ENCODE data around the gene MSS51. TPM values are rescaled to one million over a fixed set of nuclear protein-coding genes. Genes with fewer than 3 reads are reported as not detected.

MSS51 gene
- total RNA-seq, 1 donor from 2014 or later = 0.54 TPM

DNA sequence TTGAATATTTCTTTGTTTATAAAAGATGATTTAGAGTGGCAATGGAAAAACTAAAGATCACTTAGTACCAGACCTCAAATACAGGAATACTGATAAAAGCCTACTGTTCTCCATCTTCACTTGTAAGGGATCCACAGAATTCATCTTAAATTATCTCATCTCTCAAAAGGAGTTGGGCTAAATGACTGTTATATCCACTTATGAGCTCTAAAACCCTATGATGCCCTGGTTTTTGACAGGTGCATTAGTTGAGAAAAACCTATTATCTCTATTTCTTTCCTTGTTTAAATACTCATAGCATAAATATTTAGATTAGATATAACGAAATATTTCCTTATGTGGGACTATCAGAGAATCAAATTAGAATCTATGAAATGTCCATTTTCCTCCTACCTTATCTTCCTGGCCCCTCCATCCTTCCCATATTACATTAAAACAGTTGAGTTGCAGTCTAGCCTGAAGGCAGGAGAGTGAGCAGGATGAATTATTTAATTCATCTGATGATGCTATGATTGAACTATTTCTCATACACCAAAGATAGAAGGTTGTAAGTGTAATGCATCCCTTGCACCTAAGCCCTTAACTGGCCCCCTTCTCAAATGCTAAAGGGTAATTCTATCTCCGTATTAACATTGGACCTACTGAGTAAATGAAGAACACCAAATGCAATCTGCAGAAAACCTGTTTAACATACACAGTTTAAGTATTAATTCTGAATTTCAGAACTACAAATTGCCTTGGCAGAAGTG is 32.8 kb upstream of the MSS51 start:
- no peak for DNase-seq (ENCODE audit: low read depth)
- no peak overlapping the region for H3K4me3 ChIP-seq (ENCODE audit: low read depth, low read length)
- no peaks in the 10 kb centered on the region for H3K27me3 ChIP-seq (ENCODE audit: control insufficient read depth, insufficient read depth, low read length)
- H3K36me3 ChIP-seq (ENCODE audit: control insufficient read depth, insufficient read depth, low read length) = no peaks in the 10 kb centered on the region
- TF ChIP-seq CTCF (IDR thresholded peaks at IDR 0.05; ENCODE audit: insufficient read depth, low read length, poor library complexity, severe bottlenecking) = no peak

DNA sequence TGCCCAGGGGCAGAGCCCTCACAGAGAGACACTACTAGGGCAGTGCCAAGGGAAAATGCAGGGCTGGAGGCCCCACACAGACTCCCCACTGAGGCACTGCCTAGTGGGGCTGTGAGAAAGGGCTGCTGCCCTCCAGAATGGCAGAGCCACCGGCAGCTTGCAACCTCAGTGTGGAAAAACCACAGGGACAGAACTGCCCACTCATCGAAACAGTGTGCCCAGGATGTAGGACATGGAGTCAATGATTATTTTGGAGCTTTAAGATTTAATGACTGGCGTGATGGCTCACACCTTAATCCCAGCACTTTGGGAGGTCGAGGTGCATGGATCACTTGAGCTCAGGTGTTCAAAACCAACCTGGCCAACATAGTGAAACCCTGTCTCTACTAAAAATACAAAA is 27.5 kb upstream of the MSS51 start:
- Histone ChIP-seq H3K27me3 (ENCODE audit: control insufficient read depth, insufficient read depth, low read length) (no peaks in the 10 kb centered on the region), H3K4me3 (ENCODE audit: low read depth, low read length) (no peak overlapping the region), H3K36me3 (ENCODE audit: control insufficient read depth, insufficient read depth, low read length) (no peaks in the 10 kb centered on the region)
- no peak for TF ChIP-seq CTCF (IDR thresholded peaks at IDR 0.05; ENCODE audit: insufficient read depth, low read length, poor library complexity, severe bottlenecking)
- no peak for DNase-seq (ENCODE audit: low read depth)

- H3K27me3 ChIP-seq (ENCODE audit: control insufficient read depth, insufficient read depth, low read length) = no peaks in the 10 kb centered on the region
- H3K36me3 ChIP-seq (ENCODE audit: control insufficient read depth, insufficient read depth, low read length) = no peaks in the 10 kb centered on the region
- TF ChIP-seq CTCF (IDR thresholded peaks at IDR 0.05; ENCODE audit: insufficient read depth, low read length, poor library complexity, severe bottlenecking) = no peak
- H3K4me3 ChIP-seq (ENCODE audit: low read depth, low read length) = no peak overlapping the region
- DNase-seq (ENCODE audit: low read depth) = no peak
Measured at GRCh38 chr10:73459683-73460314, 26.4 kb upstream of the MSS51 start.

- DNase-seq (ENCODE audit: low read depth) = no peak
- no peaks in the 10 kb centered on the region for H3K27me3 ChIP-seq (ENCODE audit: control insufficient read depth, insufficient read depth, low read length)
- H3K4me3 ChIP-seq (ENCODE audit: low read depth, low read length) = no peak overlapping the region
- no peak for TF ChIP-seq CTCF (IDR thresholded peaks at IDR 0.05; ENCODE audit: insufficient read depth, low read length, poor library complexity, severe bottlenecking)
- no peaks in the 10 kb centered on the region for H3K36me3 ChIP-seq (ENCODE audit: control insufficient read depth, insufficient read depth, low read length)
Measured at GRCh38 chr10:73456187-73456890, 23.0 kb upstream of the MSS51 start.

DNA sequence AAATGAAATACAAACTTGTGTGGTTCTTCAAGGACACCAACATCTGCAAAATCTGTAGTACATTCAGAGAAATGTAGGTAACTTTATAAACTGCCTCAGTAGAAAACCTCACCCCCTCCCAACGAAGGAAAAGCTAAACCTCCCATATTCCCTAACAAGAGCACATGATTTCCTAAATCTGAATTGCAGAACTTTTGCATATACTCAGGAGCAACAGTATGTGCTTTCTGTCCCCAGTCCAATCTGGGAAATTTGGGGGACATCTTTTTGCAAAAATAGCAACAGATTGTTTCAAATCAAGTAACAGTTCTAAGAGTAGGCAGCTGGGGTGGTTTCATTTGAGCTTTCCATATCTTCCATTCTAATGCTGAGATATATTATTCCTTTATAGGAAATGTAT is 15.8 kb upstream of the MSS51 start:
- H3K4me3 ChIP-seq (ENCODE audit: low read depth, low read length) = no peak overlapping the region
- no peak for TF ChIP-seq CTCF (IDR thresholded peaks at IDR 0.05; ENCODE audit: insufficient read depth, low read length, poor library complexity, severe bottlenecking)
- no peaks in the 10 kb centered on the region for H3K36me3 ChIP-seq (ENCODE audit: control insufficient read depth, insufficient read depth, low read length)
- no peaks in the 10 kb centered on the region for H3K27me3 ChIP-seq (ENCODE audit: control insufficient read depth, insufficient read depth, low read length)
- DNase-seq (ENCODE audit: low read depth) = no peak
